Testis (tissue), 2 donors: ENCODE results near the gene NAPSA.

ENCODE experiments used
- CTCF ChIP-seq, 3 experiments: fragments of 450-650 bp in 2 of 3; fragments of 200-600 bp in 1 of 3; sonication (generic) in 1 of 3; IDR thresholded peaks; one replicate each; pipeline ENCODE4 v1.5.1; 2016 to 2019; ENCODE audit warnings: antibody characterized with exemption in 3 of 3, mild to moderate bottlenecking in 2 of 3, moderate library complexity in 1 of 3
- POLR2A ChIP-seq: fragments of 450-650 bp; IDR thresholded peaks from one replicate; pipeline ENCODE4 v1.6.1; 2017; ENCODE audit warnings: antibody characterized with exemption, mild to moderate bottlenecking, moderate library complexity

GRCh38 chr19:50394017-50394416 is 28.6 kb upstream of the NAPSA start:
- TF ChIP-seq CTCF (IDR thresholded peaks at IDR 0.05) (no peak), POLR2A (no peak)
